KBM-7 (cell line): ENCODE results near the gene STARD8.
"Not testable (repeated sequence)": the region's sequence is repeated elsewhere in the genome, so short reads cannot be mapped to it uniquely, and the experiment has no call there.

Source experiments
- DNase-seq: peaks from one replicate; pipeline ENCODE4 v3.0.0-alpha.2; 2015
- in situ Hi-C: fragments of 300-500 bp; cut with MboI; formaldehyde crosslinking; loops from 2 replicates; pipeline ENCODE4 v1.14.3; 2020; ENCODE audit warnings: low sequenced_read_pairs, low pct_unique_long_range_greater_than_20kb, mixed read lengths

STARD8 gene

GRCh38 chrX:68656473-68656872, 9.0 kb downstream of the STARD8 start:
- in situ Hi-C loops: not testable (repeated sequence)

GRCh38 chrX:68658530-68658929, 11.1 kb downstream of the STARD8 start:
- in situ Hi-C loops: no loop called here

More at GRCh38 chrX:68656473-68656872, 9.0 kb downstream of the STARD8 start:
- not testable (repeated sequence) for DNase-seq

GRCh38 chrX:68659385-68659784, 11.9 kb downstream of the STARD8 start:
- peak; percentile 16 for DNase-seq
- in situ Hi-C loops: no loop called here

More at GRCh38 chrX:68658530-68658929, 11.1 kb downstream of the STARD8 start:
- no peak for DNase-seq

- DNase-seq: no peak
- in situ Hi-C loops: no loop called here
These were observed 12.3 kb downstream of the STARD8 start for GRCh38 chrX:68659786-68660185.

- no peak for DNase-seq
- in situ Hi-C loops: no loop called here
These were observed 13.3 kb downstream of the STARD8 start for GRCh38 chrX:68660746-68661145.

- in situ Hi-C loops: no loop called here
- peak; percentile 49 for DNase-seq
These were observed 18.0 kb downstream of the STARD8 start for GRCh38 chrX:68665502-68665901.

GRCh38 chrX:68666580-68666979, 19.1 kb downstream of the STARD8 start:
- DNase-seq: no peak
- in situ Hi-C loops: no loop called here

- no peak for DNase-seq
- in situ Hi-C loops: no loop called here
These were observed 21.8 kb downstream of the STARD8 start for GRCh38 chrX:68669094-68669860.

- in situ Hi-C loops: no loop called here
- DNase-seq: no peak
These were observed 22.4 kb downstream of the STARD8 start for GRCh38 chrX:68669871-68670270.

- DNase-seq: no peak
- in situ Hi-C loops: no loop called here
These were observed 23.8 kb downstream of the STARD8 start for GRCh38 chrX:68671221-68671620.

- no peak for DNase-seq
- in situ Hi-C loops: no loop called here
These were observed 25.3 kb downstream of the STARD8 start for GRCh38 chrX:68672581-68673318.

GRCh38 chrX:68675571-68675970, 28.1 kb downstream of the STARD8 start:
- no peak for DNase-seq
- in situ Hi-C loops: no loop called here

- DNase-seq: no peak
- in situ Hi-C loops: no loop called here
These were observed 28.9 kb downstream of the STARD8 start for GRCh38 chrX:68676335-68676734.

GRCh38 chrX:68677998-68678397, 30.5 kb downstream of the STARD8 start:
- in situ Hi-C loops: no loop called here
- DNase-seq: no peak

GRCh38 chrX:68681443-68681941, 34.0 kb downstream of the STARD8 start:
- peak; percentile 37 for DNase-seq
- in situ Hi-C loops: no loop called here

- in situ Hi-C loops: no loop called here
- DNase-seq: no peak
These were observed 35.3 kb downstream of the STARD8 start for GRCh38 chrX:68682790-68683189.

- no peak for DNase-seq
- in situ Hi-C loops: no loop called here
These were observed 36.1 kb downstream of the STARD8 start for GRCh38 chrX:68683580-68683979.

GRCh38 chrX:68684291-68684918, 36.9 kb downstream of the STARD8 start:
- in situ Hi-C loops: no loop called here

GRCh38 chrX:68684919-68685304, 37.4 kb downstream of the STARD8 start:
- in situ Hi-C loops: no loop called here
- DNase-seq: peak; percentile 31

More at GRCh38 chrX:68684291-68684918, 36.9 kb downstream of the STARD8 start:
- DNase-seq: peak; percentile 83

GRCh38 chrX:68685685-68686084, 38.2 kb downstream of the STARD8 start:
- peak; percentile 86 for DNase-seq
- in situ Hi-C loops: no loop called here
